Stimulated activated CD8-positive, alpha-beta memory T cell treated with anti-CD3 and anti-CD28 coated beads, Interleukin-15, amount 100 ng/mL, for 48 hours (primary cell): ENCODE measurements around the gene BRMS1.
"Not testable (repeated sequence)": the region's sequence is repeated elsewhere in the genome, so short reads cannot be mapped to it uniquely, and the experiment has no call there.

Experiments used
- DNase-seq, 2 donors: peaks; one replicate each; pipeline ENCODE4 v3.0.0-alpha.2; 2020; ENCODE audit warnings: low read depth in 2 of 2

The BRMS1 gene

DNA sequence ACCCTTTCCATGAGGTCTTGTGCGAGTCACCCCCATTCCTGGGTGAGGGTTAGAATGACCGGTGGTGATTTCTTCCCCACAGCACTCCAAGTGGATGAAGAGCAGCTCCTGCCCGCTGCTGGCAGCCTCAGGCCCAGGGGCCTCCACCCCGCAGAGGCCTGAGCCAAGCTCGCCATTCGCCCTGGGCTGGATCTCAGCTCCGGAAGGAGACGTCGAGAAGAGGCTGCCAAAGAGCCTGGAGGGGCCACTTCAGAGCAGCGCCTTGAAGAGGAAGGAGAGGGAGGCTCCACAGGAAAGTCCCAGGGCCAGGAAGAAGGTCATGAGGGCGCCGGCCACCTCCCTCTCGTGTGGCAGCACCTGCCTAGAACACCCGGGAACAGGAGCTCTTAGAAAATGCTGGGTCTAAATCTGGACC is 18.3 kb upstream of the BRMS1 start:
- DNase-seq: no peak

DNA sequence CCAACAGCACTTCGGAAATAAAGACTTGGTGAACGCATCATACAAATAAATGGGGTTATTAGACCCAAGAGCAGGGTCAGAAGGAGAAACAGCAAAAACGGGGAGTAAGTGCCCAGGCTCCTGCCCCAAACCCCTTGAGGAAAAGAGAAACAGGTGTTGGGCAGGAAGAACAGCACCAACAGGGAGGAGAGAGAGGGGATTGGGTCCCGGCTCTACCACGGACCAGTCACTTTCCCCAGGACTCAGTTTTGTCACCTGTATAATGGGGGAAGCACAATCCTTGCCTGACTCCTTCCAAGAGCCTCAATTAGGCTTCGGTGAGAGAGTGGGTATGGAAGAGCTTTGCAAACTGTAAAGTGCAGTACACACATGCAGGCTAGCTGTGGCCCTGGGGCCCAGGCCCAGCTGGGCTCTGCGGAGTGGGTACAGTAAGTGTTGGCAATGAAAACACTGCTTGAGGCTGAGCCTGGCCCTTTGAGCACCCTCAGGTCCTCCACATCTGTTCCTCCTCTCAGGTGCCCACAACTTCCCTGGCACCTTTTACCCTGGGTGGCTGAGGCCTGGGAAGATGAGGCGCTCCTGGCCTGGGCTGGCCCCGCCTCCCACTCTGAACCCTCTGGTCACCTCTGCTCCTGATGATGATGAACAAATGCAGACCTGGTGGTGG is 17.7 kb upstream of the BRMS1 start:
- no peak for DNase-seq

DNA sequence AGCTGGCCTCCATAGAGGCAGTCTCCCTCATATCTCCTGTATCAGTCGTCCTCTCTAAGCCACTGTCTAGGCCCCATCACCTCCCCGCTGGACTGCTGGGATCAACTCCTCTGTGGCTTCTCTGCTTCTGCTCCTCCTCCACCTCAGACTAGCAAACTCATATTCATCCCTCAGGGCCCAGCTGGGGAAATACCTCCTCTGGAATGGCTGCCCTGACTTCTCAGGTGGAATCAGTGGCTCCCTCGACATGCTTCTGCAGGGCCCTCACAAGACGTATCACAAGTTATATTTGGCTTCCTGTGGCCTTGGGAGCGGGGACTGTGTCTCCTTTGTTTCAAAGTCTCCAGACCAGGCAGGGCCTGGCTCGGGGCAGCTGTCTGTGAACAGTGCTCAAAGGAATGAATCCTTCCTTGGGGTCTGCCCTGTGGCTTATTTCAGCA is 16.6 kb upstream of the BRMS1 start:
- DNase-seq: no peak

DNA sequence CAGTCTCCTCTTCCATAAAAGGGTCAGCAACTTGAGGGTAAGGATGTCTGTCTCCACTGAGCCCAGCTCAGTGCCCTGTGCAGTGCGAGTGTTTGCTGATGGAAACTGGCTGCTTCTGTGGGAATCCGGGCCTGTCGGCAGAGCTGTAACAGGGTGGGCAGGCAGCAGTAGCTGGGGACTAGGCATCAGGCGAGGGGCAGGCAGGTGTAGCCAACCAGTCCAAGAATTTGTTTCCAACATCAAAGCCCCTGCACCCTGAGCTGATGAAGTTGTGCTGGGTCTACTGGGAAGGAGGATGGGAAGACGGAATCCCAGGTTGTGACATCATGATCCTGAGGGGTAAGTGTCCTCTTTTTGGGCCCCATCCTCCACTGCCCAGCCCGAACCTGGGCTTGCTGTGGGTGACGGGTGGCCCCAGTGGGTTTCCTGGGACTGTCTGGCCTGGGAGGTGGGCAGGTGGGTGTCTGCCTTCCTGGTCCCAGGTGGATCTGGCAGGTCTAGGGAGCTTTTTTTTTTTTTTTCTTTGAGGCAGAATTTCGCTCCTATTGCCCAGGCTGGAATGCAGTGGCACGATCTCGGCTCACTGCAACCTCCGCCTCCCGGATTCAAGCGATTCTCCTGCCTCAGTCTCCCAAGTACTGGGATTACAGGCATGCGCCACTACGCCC is 15.6 kb upstream of the BRMS1 start:
- no peak for DNase-seq

DNA sequence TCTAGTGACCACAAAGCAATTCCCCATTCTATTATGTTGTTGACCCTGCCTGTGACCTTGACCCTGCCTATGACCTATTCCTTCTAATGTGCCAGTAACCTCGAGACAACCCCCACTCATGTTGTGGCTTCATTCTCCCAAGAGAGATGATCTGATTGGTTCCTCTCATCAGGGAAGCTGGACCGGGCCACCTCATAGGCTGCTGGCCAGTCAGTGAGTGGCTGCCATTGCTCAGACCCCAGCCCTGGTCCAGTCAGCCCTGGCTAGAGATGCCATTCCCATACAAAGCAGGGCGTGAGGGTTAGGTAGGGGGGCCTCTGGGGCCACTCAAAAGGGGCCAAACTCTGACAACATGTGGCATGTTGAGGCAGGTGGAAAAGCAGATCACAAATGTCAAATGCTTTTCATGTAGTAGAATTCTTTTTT is 14.8 kb upstream of the BRMS1 start:
- DNase-seq: no peak

DNA sequence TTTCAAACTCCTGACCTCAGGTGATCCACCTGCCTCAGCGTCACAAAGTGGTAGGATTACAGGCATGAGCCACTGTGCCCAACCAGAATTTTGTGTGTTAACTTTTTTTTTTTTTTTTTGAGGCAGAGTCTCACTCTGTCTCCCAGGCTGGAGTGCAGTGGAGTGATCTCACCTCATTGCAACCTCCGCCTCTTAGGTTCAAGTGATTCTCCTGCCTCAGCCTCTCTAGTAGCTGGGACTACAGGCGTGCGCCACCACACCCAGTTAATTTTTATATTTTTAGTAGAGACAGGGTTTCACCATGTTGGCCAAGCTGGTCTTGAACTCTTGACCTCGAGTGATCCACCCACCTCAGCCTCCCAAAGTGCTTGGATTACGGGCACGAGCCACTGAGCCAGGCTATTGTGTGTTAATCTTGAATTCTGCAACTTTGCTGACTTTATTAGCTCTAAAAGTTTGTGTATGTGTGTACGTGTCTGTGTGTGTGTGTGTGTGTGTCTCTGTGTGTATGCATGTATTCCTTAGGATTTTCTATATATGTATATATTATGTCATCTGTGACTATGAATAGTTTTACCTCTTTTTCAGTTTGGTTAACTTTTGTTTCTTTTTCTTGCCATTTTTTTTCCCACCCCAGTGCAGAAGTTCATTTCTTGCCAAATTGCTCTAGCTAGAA is 5.8 kb upstream of the BRMS1 start:
- DNase-seq: not testable (repeated sequence)

- no peak for DNase-seq
Measured at GRCh38 chr11:66349084-66349386, 4.1 kb upstream of the BRMS1 start.

DNA sequence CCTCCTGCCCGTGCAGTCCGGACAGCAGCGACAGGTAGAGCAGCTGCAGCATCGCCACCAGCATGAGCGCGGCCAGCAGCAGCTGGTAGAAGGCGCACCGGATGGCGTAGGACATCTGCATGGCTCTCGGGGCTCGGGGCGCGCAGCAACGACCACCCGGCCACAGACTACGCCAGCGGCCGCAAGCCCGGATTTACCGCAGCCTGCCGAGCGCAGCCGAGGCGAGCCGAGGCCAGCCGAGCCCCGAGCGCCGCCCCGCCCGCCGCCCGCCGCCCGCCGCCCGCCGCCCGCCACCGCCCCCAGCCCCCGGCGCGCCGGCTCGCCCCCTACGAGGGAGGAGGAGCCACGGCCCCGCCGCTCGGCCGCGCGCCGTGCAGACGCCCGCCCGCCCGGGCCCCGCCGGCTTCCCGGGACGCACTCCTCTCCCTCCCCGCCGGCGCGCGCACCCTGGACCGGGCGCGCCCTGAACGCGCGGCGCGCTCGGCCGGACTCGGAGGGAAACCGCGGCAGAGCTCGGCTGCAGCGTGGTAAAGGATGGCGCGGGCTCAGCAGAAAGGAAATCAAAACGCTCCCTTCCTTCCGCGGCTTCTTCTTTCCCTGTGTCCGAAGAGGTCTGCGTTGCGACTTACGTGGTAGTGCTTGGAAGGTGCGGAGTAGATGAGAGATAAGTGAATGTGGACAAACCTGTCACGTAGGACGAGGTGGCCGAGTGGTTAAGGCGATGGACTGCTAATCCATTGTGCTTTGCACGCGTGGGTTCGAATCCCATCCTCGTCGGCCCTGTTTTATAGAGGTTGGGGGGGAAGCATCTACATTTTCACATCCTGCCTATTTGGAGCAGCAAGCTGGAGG is 2.7 kb upstream of the BRMS1 start, which contains the start of gene B4GAT1:
Gene B4GAT1, minus strand, starts transcription at position 205 of the 852 bp plus-strand sequence. Its CDS starts 84 bp downstream, at position 121.
- peak; percentile 71 to 72 for DNase-seq

DNA sequence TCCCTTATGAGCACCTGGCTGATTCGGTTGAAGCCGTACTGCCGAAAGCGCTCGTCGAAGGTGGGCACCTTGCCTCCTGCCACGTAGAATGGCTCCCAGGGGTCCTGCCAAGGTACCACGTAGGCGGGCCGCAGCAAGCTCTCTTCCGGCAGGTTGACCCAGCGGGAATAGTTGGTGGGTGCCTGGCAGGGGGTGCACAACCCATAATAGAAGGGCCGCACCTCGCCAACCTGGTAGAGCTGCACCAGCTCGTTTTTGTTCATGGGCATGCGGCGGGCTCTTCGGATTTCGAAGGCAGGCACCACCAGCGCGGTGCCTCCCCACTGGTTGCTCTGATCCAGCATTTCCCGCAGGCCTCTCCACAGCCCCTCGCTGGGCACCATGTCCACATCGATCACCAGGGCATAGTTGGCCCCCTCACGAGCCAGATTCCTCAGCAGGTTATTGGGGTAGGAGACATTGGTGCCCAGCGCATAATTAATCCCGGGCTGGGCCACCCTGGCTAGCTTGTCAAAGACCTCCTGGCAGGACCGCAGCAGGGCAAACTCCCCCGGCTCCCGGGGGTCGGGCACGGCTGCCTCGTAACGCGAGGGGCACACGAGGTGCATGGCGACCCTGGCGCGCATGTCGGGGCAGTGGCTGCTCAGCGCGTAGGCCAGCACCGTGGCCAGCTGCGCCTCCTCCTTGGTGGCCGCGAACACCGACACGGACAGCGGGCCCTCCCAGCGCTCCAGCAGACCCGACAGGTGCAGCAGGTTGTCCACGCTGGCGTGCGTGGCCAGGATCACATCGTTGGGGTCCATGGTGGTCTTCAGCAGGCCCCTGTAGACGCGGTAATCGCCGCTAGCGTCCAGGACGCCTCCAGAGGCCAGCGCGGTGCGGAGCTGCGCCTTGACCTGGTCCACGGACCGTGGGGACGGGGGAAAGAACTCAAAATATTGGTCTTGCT is 1.8 kb upstream of the BRMS1 start:
- no peak for DNase-seq

- DNase-seq: no peak
Measured at GRCh38 chr11:66345316-66345649, 379 bp upstream of the BRMS1 start.

- DNase-seq: no peak
Measured at GRCh38 chr11:66343176-66343575, 1.7 kb downstream of the BRMS1 start.

DNA sequence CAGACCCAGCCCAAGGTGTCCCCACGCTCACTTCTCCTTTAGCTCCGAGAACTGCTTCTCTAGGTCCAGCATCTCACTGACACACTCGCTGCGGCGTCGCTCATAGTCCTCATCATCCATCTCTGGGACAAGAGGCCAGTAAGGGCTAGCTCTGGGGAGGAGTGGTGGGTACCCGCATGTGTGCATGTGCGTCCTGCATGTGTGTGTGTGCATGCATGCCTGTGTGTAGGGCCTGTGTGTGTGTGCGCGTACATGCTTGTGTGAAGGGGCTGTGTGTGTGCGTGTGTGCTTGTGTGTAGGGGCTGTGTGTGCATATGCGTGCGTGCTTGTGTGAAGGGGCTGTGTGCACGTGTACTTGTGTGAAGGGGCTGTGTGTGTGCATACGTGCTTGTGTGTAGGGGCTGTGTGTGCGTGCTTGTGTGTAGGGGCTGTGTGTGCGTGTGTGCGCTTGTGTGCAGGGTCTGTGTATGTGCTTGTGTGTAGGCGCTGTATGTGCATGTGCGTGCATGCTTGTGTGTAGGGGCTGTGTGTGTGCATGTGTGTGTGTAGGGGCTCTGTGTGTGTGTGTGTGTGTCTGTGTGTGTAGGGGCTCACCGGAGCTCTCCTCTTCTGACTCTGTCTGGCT is 3.3 kb downstream of the BRMS1 start:
- DNase-seq: no peak

DNA sequence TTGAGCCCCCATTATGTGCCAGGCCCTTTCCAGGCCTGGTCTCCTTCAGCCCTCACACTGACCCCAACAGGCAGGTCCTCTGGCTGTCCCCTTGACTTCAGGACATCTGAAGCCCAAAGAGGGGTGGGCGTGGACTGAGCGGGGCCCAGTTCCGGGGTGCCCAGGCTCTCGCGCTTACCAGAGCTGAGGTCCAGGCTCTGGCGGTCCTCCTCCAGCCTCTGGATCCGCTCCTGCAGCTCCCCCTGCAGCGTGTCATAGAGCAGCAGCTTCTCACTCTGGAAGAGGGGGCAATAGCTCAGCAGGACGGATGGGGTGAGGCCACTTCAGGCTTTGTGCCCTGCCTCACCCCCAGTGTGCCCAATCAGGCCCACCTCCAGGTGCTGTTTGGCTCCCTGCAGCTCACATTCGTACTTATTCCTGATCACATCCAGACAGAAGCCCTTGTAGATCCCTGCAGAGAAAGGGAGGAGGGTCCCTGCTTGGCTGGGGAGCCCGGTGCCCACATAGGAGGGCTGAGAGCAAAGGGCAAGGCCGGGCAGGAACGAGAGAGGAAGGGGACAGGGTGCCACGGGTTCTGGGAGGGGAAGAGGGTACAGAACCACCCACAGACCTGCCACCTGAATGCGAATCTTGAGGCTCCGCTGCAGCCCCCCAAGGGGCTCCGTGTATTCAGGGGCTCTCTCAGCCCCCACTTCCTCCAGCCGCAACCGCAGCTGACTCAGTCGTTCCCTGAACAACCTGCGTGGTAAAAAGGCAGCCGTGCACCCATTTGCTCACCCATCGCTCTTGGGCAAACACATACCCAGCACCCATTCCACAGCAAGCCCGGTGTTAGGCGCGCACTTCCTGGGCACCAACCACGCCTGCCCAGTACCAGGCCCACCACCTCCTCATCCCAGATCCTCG is 4.1 kb downstream of the BRMS1 start:
- no peak for DNase-seq

DNA sequence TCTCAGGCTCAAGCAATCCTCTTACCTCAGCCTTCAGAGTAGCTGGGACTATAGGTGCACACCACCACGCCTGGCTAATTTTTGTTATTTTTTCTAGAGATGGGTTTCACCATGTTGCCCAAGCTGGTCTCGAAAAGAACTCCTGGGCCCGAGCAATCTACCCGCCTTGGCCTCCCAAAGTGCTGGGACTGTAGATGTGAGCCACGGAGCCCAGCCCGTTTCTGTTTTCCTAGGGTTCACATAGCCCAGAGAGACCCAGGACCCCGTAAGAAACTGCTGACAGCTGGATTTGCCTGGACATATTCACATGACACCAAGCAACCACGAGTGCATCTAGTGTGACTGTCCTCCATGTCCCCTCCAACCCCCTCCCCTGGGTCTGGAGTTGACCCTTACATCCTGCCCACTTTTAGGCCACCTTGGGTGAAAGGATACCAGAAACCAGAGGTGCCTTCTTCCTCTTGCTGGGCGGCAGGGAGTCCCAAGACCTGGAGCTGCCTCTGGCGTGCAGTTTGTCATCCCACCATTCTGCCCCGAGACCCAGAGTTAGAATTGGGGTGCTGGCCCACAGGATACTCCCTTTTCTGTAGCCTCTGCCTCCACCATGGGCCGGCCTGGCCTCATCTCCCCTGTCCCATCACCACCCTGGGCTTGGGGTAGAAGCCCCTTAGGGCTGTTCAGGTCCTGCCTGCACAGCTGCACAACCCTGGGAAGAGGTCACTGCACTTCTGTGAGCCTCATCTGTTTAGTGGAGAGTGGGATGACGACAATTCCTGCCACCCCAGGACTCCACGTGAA is 5.0 kb downstream of the BRMS1 start:
- DNase-seq: no peak

- no peak for DNase-seq
Measured at GRCh38 chr11:66339162-66339675, 5.7 kb downstream of the BRMS1 start.

DNA sequence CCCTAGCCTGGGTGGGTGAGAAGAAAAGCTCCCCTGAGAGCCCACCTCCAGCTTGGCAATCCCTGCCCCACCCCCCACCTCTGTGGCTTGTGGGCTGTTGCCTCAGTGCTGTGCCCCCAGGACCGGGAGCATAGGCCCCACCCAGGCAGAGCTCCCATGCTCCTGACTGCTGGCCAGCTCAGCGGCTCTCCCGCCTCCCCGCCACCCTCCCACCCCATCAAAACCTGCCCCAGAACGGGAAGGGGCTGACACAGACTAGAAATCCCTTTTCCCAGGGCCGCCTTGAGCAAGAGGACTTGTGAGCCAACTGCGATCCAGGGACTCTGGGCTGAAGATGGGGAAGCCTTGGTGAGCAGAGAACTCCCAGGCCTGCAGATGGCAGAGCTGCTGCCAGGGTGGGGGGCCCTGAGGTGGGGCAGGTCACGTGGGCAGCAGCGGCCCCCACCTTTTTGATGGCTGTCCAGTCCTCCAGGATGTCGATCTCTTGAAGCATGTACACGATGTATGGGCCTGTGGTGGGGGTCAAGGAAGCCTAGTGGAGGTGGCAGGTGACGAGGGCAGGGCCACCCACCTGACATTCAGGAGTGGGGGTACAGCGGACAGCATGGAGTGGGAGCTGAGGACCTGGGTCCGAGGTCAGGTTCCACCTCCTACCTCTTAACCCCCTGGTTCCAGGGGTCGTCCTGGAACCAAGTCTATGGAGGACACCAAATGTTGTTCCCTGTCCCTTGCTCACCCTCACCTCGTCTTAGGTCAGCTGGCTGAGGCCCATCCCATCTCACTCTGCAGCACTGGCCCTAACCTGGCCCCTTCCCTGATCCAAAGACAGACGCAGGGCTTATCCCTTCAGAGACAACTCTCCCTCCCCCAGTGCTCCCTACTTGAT is 6.4 kb downstream of the BRMS1 start:
- DNase-seq: no peak

DNA sequence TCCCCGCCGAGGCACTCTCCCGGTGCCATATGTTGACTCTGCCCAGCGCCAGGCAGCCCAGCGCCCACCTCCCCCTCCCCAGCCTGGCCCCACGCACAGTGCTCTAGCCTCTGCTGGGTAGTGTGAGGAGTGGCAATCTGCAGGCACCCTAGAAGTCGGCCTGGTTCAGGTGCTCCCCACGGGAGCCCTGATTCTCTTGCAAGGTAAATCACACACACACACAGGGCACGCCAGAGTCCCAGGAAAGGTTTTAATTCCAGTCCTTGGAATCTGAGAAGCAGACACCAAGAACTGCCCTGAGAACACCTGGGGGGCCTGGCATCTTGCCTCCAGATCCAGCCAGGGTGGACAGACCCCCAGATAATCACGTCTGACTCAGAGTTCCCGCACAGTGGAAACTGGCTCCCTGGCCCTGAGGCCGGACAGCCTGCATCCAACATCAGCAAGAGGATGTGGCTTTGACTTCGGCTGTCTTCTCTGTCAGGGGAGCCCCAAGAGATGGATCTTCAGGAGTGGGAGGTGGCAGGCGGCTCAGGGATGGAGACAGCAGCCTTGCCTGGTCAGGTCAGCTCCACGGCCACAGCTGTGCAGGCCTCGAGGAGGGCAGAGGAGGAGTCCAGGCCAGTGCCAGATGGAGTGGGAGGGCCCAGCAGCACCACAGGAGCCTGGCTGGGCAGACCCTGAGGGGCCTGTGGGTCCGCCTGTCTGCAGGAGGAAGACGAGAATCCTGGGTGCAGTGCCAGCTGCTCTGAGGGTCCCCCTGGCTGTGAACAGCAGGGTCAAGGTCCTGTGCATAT is 7.6 kb downstream of the BRMS1 start:
- no peak for DNase-seq
